Dedifferentiated amniotic fluid mesenchymal stem cell (primary cell): ENCODE results near the gene KAZN.

Experiments
- DNase-seq: peaks from one replicate; pipeline ENCODE4 v3.0.0-alpha.2; 2016; ENCODE audit errors: extremely low spot score

Gene KAZN

DNA sequence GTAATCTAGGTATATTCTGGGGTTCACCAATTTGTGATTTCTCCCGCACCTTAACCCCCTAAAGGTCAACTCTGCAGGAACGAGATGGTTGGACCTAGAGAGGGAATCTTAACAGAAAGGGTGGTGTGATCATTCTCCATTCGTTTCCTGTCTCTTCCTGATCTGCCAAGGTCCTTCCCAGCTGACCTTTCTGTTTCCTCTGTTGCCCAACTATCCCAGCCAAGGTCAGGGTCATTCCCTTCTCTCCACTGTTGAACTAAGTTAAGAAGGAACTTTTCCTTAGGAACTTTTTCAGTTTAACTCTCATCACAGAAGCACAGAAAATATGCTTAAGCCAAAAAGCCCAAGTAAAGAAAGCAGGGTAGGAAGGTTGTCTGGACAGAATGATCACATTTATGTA, 49.3 kb downstream of the KAZN start:
- no peak for DNase-seq

DNA sequence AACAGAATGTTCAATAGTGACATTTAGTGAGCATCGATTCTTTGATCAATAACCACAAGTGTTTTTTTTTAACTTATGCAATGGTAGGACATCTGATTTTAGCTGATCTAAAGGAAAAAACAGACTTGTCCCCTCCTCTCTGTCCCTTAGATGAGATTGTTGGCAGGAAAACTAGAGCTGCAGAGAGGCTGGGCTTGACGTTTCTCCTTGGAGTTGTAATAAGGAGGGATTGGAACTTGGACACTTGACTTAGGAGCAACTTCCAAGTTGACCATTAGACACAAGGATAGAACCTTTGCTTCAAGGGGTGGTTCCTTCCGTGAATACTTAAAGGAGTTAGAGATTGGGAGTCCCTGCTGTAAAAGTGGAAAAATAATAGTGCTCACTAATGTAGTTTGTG, 49.9 kb downstream of the KAZN start:
- no peak for DNase-seq

DNA sequence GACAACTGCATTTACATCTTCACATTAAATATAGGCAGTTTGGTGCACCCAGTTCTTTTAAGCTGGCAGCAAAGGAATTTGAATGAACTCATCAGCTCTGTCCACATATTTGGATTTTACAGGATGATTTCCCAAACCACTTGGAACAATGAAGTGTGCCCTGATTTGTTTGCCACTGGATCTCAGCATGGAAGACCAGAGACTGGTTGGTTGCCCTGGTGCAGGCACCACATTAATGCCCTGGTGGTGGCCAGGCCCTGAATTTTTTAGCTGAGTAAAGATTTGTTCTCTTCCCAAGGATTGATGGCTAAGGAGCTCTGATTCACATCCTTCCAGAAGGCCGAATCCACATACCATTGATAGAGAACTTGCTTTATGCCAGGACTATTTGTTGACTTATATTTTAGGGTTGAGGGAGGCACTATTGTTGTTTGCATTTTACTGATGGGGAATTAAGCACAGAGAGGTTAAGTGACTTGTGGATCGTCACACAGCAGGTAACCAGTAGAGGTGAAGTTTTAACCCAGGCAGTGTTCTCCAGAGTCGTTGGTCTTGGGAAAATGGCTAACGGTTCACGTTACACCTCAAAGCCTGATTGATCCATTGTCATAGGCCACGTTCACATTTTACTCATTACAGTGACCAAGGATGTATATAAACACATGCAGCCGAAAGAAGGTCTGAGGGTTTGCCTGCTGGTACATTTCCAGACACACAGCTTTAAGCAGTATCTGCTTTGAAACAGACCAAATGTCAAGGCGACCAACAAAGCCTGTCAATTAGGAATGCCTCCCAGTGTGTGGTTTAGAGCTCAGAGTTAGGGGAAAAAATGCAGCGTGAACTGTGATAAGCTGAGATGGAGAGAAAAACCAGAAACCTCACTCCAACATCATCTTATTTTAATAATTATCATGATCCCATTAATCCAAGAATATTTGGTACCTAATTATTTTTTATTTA, 50.7 kb downstream of the KAZN start:
- DNase-seq = no peak

DNA sequence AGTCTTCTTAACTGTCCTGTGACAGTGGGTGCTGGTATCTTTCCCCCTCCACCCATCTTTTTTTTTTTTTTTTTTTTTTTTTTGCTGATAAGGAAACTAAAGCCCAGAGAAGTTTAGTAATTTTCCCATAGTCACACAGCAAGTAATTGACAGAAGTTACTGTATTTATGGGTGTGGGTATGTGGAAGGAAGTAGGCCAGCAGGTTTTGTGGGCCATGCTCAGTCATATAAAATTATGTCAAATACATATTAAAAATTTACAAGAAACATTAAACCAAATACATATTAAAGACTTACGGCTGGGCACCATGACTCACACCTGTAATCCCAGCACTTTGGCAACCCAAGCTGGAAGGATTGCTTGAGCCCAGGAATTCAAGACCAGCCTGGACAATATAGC, 51.5 kb downstream of the KAZN start:
- no peak for DNase-seq

DNA sequence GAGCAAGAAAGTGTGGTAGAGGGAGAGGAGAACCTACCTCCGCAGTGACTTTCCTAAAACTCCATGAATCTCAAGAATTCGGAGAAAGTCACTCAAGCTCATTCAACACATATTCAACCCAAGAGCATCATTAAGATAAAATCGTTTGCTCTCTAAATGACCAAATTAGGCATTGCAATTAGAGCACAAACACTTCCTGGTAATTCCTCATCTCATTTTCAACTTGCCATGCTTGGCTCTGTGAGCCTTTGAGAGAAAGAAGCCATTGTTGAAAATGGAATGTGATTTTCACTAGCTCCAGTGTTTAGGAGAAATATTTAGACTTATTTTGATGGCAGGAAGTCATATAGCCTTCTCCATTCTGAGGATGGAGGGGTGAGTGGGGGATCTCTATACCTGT, 52.5 kb downstream of the KAZN start:
- no peak for DNase-seq

DNA sequence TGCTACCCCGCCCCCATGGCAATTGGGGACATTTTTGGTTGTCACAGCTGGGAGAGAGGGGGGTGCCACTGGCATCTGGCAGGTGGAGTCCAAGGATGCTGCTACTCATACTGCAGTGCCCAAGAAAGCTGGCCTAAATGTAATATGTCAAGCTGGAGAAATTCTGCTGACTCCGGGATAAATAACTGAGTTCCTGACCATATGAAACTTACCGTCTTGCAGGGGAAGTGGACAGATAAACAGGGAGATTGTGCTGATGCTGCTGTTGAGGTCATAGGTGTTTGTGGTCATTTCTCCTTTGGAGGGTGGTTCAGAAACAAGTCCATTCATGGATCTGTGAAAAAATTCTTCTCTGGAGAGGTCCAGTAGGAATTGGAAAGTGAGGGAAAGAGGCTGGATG, 54.4 kb downstream of the KAZN start:
- DNase-seq = no peak

DNA sequence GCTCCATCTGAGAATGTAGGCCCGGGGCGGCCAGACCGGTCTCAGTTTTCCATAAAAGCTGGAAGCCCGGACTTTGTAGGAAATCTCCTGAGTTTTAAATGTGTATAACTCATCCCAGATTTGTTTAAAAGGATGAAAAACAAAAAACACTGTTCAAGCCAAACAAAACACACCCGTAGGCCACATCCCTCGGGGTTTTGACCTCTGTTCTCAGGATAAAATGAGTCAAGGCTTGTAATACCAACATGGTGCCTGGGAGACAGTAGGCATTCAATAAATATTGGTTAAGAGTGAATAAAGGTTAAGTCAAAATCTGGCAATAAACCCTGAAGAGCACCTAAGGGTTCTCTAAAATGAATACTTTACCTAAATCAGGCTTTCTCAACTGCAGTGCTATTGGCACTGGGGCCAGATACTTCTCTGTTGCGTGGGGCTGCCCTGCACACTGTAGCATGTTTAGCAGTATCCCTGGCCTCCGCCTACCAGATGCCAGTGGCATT, 55.0 kb downstream of the KAZN start:
- no peak for DNase-seq

DNA sequence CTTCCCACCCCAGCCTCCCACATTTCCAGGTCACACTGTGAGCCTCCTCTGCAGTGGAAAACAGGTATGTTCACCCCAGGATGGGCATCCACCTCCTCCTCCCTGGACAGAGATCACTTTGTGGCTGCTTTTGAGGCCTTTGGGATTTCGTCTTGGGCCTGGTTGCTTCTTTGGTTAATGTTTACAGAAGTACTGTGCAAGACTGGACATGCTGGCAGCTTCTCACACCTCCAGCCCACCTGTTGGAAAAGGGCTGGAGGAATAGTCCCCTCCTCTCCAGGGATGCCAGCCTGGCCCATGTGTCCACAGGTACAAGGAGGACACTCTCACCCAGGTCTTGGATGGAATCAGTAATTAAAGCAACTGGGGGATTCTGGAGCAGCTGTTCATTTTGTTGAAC, 56.1 kb downstream of the KAZN start:
- DNase-seq = no peak

DNA sequence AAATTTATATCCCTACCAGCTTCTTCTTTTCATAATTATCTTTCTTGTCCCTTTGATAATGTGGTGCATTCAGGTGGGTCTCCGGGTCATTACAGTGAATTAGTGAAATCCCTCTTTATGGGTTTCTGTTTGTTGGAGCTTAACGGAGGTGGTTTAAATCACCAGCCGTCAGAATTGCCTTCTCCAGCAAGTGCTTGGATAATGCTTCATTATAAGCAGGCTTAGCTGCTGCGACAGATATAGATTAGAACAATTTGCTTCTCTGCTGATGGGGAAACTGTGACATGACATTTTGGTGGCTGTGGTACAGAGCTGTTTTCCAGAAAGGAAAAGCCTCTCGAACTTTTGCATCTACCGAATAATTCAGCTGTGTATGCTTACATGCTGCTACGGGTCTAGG, 56.9 kb downstream of the KAZN start:
- DNase-seq = no peak

DNA sequence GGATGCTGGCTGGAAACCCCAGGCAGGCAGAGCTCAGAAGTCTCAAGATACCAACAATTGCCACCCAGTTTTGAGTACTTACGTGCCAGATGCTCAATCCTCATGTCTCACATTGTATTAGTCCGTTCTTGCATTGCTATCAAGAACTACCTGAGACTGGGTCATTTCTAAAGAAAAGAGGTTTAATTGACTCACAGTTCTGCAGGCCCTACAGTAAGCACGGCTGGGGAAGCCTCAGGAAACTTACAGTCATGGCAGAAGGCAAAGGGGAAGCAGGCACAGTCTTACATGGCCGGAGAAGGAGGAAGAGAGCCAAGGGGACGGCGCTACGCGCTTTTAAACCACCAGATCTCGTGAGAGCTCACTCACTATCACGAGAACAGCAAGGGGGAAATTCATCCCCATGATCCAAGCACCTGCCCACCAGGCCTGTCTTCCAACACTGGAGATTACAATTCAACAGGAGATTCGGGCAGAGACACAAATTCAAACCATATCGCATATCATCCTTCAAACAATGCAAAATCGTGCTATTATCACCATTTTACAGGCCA, 58.0 kb downstream of the KAZN start:
- no peak for DNase-seq

DNA sequence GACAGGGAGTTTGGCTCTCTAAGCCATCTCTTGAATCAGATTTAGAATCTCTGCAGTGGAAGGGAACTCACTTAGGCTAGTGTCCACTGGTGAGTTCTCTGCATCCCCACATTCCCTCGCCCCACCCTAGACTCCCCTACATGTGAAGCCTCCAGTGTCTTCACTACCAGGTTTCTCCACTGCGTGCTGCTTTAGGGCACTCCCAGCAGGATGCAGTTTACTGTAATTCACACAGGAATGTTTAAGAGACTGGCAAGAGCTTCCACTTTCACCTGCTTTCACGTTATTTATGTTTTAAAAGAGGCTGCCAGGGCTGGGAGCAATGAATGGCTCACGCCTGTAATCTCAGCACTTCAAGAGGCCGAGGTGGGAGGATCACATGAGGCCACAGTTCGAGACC, 60.2 kb downstream of the KAZN start:
- no peak for DNase-seq

DNA sequence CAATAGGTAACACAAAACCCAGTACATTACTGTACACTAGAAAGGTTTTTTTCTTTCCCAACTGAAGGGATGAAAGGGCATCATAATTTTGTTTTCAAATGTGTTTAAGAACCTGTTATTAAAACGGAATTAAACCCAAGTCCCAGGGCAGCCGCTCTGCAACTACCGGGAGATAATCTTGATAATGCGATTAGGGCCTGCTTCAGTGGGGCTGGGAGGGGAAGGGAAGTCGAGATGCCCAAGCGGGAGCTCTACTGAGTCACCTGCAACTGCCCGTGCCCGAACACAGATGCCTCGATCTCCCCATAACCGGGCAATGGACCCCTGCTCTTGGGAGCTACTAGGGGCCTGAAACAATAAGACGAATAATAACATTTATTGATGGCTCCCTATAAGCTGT, 61.4 kb downstream of the KAZN start:
- DNase-seq = no peak

DNA sequence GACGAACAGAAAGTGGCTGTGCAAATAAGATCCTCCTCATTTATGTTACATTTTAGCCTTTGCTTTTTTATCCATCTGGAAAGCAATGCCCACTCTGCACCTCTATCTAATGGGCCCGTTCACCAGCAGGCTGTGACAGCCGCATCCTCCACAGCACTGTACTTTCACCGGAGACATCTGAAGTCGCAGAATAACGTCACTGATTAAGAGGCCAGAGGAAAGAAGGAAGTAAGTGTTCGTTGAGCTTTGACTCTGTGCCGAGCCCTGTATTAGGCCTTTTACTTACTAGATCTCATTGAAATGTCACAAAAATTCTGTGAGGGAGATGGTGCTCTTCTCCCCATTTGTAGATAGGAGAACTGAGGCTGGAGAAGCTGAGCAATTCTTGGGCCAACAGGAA, 62.3 kb downstream of the KAZN start:
- DNase-seq = no peak

DNA sequence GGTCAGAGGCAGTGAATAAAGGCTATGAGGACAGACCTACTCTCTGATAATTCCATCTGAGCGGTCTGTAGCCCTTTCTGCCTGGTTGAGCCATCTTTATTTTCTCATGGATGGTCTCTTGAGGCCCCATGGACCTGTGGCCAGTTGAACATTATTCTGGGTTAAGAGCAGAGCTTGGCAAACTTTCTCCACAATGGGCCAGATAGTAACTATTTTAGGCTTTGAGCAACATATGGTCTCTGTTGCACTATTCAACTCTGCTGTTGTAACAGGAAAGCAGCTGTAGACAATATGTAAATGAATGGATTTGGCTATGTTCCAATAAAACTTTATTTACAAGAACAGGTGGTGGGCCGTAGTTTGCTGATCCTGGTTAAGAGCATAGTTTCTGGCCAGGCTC, 62.7 kb downstream of the KAZN start:
- DNase-seq = no peak

DNA sequence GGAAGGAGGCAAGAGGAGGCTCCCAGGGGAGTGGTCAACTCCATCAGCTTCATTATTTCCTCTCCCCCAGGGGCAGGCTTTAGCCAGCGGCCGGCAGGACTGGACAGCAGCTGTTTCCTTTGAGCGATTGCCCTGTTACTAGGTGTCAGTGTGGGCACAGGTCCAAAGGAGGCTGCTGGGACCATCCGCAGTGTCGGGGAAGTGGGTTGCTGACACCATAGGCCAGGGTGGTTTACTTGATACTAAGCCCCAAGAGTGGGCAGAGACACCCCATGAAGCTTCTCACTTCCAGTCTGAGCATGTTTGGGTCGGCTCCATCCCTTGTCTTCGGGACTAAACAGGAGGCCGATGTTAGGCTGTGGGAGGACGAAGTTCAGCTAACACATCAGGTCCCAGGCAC, 63.6 kb downstream of the KAZN start:
- no peak for DNase-seq

DNA sequence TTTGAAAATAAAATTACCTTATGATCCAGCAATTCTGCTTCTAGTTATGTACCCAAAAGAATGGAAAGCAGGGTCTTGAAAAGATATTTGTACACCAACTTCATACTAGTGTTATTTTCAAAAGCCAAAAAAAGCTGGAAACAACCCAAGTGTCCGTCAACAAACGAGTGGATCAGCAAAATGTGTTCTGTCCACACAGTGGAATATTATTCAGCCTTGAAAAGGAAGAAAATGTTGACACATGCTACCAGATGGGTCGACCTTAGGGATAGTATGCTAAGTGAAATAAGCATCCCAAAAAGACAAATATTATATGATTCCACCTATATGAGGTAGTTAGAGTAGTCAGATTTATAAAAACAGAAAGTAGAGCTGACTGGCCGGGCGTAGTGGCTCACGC, 65.3 kb downstream of the KAZN start:
- no peak for DNase-seq

DNA sequence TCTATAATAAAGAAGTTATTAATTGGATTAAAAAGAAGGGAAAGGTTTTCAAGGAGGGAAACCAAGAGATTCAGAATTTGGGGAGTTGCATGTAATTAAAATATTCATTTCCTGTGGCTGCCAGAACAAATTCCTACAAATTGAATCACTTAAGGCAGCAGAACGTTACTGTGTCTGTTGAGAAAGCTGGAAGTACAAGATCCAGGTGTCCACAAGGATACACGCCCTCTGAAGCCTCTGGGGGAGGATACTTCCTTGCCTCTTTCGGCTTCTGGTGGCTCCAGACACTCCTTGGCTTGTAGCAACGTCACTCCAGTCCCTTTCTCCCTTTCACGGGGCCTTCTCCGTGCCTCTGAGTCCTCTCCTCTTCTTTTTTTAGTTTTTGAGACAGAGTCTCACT, 67.9 kb downstream of the KAZN start:
- no peak for DNase-seq

DNA sequence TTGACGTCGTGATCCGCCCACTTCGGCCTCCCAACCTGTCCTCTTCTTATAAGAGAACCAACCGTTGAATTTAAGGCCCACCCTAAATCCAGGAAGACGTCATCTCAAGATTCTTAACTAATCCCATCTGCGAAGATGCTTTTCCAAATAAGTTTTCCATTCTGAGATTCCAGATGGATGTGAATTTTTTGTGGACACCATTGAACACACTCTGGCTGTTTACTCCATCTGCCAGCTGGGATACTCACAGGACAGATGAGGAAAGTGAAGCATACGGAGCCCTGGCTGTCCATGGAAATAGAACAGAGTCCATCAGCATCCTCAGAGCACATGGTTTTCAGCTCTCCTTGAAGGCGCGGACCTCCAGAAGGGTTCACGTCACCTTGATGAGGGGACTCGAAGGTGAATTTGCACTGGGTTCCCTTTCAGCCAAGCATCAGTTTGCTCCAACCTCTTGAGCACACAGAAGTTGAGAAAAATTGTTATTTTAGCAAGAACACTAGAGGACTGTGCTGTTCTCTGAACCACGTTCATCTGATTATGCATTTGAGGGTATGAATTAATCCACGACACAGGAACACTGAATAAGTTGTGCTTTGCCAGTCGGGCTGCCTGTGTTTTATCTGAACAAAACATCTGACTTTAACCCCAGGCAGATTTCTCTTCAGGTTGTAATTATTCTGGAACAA, 68.6 kb downstream of the KAZN start:
- no peak for DNase-seq

DNA sequence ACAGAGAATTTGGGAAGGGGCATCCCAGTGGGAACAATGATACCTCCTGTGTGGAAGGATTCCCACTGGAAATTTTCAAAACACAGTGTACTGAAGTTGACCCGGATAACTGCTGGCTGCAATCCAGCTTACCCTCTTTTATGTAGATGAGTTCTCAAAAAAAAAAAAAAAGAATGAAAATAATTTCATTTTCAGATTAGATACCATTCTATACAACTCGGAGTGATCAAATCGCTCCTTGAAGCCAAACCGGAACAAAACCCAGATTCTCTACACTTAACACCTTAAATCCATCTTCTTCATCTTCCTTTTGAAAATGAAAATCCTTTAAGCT, 69.1 kb downstream of the KAZN start:
- DNase-seq = no peak

DNA sequence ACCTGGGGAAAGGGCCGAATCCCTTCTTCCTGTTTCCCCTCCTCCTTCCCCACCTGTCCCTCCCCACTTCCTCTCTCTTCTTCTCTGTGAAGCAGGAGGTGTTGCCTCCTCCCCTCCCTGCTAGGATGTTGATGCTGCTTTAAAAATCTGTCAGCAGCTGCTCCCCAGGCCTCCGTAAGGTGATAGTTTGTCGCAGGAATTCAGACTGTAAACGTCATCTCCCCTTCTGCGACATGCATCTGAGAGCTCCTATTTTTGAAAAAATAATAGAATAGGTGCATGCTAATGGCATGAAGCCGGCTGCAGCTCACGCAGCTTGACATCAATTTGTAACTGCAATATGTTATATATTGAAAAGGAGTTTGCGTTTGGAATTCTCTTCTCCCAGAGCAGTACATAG, 70.1 kb downstream of the KAZN start:
- no peak for DNase-seq

DNA sequence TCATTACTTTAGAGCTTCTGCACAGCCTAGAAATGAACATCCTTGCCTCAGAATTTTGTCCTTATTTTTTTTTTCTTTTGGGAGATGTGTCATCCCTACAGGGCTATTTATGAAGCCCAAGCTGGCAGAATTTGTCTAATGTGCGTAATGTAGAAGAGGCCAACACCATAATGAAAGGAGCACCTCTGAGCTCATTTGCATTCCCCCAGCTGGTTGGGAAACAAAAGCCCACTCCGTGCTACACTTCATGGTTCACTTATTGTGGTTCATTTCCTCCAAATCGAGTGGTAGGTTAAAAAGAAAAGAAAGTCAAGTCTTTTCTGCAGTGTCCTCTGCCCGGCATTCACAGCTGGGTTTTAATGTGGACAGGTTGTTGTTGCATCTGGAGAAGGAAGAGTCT, 73.5 kb downstream of the KAZN start:
- no peak for DNase-seq

DNA sequence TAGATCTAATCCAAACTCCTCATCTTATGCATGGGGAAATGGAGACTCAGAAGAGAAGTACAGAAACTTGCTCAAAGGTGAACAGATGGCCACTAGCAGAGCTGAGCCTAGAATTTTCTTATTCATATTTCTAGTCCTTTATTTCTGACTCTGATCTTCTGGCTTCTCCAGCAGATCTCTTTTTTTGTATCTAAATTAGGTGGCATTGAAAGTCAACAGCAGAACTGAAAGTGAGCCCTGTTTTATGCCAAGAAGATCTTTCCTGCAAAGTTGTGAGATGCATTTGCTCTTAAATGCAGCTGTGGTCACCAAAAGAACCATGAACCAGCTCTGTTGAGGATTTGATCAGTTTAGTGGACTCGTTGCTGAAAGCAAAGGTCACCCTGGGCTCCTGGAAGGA, 75.5 kb downstream of the KAZN start:
- no peak for DNase-seq

DNA sequence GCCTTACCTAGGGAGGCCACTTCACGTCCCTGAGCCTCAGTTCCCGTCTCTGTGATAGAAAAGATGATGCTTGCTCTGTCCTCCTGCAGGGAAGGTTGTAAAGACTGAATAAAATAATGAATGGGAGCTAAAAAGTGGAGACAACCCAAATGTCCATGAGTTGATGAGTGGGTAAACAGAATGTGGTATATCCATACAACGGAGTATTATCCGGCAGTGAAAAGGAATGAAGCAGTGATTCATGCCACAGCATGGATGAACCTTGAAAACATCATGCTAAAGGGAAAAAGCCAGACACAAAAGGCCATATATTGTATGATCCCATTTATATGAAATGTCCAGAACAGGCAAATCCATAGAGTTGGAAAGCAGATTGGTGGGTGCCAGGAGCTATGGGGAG, 77.9 kb downstream of the KAZN start:
- DNase-seq = no peak
